ENCODE data around the gene STARD13.
A peak's percentile ranks its signal among the peaks of the same experiment; 100 is the strongest.

STARD13 gene, protein sequence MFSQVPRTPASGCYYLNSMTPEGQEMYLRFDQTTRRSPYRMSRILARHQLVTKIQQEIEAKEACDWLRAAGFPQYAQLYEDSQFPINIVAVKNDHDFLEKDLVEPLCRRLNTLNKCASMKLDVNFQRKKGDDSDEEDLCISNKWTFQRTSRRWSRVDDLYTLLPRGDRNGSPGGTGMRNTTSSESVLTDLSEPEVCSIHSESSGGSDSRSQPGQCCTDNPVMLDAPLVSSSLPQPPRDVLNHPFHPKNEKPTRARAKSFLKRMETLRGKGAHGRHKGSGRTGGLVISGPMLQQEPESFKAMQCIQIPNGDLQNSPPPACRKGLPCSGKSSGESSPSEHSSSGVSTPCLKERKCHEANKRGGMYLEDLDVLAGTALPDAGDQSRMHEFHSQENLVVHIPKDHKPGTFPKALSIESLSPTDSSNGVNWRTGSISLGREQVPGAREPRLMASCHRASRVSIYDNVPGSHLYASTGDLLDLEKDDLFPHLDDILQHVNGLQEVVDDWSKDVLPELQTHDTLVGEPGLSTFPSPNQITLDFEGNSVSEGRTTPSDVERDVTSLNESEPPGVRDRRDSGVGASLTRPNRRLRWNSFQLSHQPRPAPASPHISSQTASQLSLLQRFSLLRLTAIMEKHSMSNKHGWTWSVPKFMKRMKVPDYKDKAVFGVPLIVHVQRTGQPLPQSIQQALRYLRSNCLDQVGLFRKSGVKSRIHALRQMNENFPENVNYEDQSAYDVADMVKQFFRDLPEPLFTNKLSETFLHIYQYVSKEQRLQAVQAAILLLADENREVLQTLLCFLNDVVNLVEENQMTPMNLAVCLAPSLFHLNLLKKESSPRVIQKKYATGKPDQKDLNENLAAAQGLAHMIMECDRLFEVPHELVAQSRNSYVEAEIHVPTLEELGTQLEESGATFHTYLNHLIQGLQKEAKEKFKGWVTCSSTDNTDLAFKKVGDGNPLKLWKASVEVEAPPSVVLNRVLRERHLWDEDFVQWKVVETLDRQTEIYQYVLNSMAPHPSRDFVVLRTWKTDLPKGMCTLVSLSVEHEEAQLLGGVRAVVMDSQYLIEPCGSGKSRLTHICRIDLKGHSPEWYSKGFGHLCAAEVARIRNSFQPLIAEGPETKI
- total RNA-seq: 0 to 0.54 reads per million in 2 donors

- DNase-seq: peak in 1 of 5 experiments; percentile 13
These were observed at the start of gene STARD13 for GRCh38 chr13:33285420-33286124. STARD13 (minus strand) TSS chr13:33285755; CDS start chr13:33285638, 117 bp downstream.

DNA sequence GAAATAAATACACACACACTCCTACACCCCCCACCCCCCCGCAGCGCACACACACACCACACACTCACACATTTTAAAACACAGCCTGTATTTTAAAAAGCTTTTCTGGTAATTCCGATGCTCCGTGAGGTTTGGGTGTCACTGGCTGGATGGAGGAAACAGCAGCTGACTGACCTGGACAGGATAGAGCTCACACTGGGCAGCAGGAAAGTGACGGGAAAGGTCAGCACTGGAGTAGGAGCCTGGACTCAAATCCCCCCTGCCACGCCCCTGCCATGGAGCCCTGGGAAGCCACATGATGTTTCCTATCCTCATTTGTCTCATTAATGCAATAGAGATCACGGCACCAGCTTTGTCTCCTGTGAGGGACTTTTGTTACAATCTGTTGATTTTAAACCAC lies 49.3 kb upstream of the STARD13 start:
- no peak for DNase-seq

- no peak for DNase-seq
These were observed 46.4 kb upstream of the STARD13 start for GRCh38 chr13:33331962-33332361.

- no peak for DNase-seq
These were observed 44.9 kb upstream of the STARD13 start for GRCh38 chr13:33330483-33330882.

DNA sequence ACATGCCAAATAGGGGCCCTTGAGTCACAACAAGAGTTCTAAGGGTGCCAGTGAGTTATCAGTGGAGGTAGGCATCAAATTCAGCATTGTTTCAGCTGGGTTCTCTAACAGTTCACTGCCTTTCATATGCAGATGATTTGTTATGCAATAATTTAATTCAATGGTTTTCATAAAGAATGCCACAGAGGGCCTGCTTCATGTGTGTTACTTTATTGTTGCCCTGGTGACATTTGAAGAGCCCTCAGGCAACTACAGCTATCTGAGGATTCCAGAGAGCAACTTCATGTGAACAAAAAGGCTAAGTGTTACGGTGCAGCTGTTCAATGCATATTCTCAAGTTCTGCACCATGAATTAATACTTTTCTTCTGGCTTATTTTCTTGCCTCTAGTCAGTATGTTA lies 43.1 kb upstream of the STARD13 start:
- no peak for DNase-seq

GRCh38 chr13:33326723-33327122 lies 41.2 kb upstream of the STARD13 start:
- DNase-seq: no peak

- DNase-seq: no peak
These were observed 40.7 kb upstream of the STARD13 start for GRCh38 chr13:33326246-33326645.

DNA sequence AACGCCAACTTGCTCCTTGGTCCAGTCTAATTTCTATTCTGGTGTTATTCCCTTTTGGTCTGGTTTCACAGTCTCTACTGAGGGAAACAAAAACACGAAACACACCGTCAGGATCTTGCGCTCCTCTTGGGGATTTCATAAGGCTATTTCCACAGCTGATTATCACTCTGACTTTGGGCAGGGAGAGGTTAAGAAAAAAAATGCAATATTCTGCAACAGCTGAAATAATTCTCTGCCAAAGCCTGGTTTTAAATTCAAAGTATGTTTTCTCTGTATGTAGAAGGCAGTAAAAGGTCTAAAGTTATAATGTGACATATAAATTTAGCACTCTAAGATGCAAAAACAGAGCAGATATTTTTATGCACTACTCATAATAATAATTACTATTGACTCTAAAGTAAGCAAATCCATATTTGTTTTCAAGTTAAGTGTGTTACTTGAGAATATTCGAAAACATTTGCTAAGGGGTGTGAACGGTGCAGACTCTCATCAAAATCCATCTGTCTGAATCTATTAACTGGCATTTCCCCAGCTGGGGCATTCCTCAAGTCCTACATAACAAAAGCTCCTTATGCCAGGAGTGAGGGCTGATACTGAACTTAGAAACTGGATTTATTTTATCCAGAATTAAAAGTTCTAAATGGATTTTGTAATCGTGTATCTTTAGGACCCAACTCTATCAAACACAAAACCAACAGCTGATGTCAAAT lies 38.4 kb upstream of the STARD13 start:
- DNase-seq: no peak

DNA sequence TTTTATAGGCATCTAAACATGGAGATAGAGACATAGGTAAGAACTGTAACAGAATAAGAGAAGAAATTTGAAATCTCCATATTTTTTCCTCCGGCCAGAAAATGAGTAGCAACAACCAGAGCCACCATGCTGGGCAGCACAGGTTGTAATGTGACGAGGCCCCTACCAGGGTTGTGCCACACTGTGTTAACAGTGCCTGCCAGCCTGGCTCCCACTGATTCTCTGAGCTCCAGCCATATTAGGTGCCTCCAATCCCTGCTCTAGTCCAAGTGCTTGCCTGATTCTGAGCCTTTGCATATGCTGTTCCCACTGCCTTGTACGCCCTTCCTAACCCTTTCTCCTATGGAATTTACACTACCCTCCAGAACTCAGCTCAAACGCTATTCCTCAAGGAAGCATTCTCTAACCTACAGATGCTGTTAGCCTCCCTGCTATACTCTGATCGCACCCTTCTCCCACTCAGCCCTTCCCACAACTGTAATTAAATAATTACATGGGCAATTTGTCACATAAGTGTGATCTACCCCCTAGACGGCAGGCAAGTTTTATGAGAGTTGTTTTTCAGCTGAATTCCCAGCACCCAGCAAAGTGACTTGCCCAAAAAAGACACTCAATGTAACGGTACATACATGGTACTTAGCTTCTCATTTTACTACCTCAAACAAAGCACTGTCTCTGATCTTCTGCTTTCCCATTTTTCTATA lies 37.6 kb upstream of the STARD13 start:
- no peak for DNase-seq

DNA sequence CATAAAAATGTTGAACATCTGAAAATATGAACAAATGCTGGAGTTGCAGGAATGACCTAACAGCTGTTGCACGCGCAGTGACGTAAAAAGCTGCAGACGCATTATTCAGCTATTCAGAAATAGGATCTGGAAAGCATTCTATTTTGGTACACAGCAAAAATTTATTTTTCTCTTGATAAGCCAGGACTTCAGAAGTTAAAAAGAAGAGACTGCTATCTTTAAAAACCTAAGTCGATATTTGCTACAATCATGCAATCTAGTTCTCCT lies 36.9 kb upstream of the STARD13 start:
- no peak for DNase-seq

DNA sequence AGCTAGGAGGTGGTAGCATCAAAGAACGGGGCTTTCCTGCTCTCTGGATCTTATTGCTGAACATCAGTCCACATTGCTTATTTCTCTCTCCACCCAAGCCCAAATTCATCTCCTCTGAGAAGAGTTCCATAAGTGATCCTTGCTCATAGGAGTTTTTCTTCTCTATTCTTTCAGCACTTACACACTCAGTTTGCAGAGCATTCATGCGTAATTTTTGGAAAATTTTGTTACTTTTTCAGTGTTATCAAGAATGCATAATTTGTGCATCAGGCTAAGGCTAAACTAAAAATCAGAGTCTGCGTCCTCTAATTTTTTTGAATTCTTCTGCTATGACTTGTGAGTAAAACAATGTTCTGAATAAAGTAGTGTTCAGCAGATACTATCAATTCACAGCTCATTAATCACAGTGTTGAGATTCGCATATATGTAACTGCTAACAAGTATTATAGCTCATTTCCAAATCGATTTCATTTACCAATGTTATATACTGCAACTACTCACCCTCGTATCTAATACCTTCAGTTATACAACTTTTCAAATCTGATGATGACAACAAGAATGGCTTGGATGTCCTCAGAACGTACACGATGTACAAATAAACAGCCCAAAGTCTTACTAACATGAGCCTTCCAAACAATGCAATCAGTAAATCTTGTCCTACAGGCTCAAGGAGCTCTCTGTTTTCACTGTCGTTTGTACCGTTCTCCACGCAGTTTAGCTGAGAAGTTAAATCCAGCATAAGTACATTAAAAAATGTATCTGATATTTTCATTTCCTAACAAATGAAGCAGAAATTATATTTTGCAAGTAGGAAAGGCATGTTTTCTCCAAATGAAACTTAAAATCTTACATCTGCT lies 36.4 kb upstream of the STARD13 start:
- no peak for DNase-seq

GRCh38 chr13:33319859-33320258 lies 34.3 kb upstream of the STARD13 start:
- DNase-seq: no peak

GRCh38 chr13:33318744-33319143 lies 33.2 kb upstream of the STARD13 start:
- no peak for DNase-seq

- no peak for DNase-seq
These were observed 32.5 kb upstream of the STARD13 start for GRCh38 chr13:33318037-33318436.

- no peak for DNase-seq
These were observed 31.3 kb upstream of the STARD13 start for GRCh38 chr13:33316890-33317289.

DNA sequence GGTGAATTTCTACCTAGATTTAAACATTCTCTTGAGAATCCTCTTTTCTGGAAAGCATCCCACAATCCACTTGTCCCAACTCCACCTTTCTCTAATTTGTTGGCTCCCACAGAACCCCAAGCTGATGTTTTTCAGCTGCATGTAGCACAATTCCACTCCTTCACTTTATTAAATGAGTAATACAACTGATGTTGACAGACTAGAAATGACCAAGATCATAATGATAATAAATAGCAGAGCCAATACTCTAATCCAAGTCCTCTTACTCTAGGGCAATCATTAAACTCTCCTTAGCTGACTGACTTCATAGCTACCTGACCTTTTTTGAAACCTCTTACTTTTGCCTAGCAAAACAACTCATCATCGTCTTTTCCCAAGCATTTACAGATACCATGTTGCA lies 27.9 kb upstream of the STARD13 start:
- no peak for DNase-seq

GRCh38 chr13:33312861-33313212 lies 27.3 kb upstream of the STARD13 start:
- DNase-seq: no peak

DNA sequence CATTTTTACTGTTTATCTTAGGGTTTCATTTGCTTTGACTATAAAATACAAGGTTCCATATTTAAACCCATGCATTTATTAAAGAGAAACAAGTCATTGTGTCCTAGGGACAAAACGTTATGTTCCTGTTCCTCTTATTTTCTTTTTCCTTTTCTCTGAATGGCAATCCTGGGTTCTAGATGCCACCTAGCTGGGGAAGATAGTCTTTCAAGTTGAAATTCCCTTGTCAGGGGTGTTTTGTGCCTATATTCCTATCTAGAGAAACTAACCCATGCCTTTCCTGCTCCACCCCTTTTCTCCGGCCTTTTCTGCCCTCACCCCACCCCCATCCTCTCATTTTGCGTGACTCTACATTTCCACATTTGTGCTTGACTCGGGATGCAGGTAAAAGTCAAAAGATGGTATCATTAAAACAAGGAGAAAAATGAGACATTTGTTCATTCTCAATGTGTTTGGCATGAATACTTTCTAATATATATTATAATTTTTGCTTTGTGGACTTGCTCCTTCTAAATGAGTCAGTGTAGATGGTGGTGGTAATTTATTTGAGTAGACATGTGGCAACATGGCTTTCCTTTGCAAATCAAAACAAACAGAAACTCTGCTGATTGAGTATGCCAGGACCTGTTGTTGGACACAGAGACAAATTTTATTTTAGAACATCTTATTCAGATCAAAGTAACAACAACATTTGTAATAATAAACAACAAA lies 26.8 kb upstream of the STARD13 start:
- no peak for DNase-seq

GRCh38 chr13:33311040-33311439 lies 25.5 kb upstream of the STARD13 start:
- no peak for DNase-seq

All from T-helper 2 cell (primary cell).